C1 segment of cervical spinal cord (tissue), 14 donors: Measurements from ENCODE around the gene SLC25A46.
"Not testable (repeated sequence)": the region's sequence is repeated elsewhere in the genome, so short reads cannot be mapped to it uniquely, and the experiment has no call there.

Experiments
- DNase-seq, 14 donors: peaks; one replicate each; lab custom pipeline; 2025; lab: John Stamatoyannopoulos, UW

SLC25A46 gene

DNA sequence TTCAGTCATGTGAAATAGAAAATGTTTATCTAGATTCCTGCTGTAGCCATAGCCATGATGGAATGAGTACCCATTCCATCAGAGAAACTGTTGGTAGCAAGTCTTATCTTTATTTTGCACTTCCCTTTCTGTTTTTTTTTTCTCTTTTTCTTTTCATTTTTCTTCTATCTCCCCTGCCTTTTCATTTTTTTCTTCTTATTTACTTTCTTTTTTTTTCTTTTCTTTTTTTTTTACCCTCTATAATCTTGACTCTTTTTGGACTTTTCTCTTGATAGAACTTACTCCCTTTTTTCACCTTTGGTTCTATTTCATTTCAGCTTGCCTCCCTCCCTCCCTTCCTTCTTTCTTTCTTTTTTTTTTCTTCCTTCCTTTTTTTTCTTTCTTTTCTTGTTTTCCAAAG is 15.4 kb downstream of the SLC25A46 start:
- DNase-seq: no peak

DNA sequence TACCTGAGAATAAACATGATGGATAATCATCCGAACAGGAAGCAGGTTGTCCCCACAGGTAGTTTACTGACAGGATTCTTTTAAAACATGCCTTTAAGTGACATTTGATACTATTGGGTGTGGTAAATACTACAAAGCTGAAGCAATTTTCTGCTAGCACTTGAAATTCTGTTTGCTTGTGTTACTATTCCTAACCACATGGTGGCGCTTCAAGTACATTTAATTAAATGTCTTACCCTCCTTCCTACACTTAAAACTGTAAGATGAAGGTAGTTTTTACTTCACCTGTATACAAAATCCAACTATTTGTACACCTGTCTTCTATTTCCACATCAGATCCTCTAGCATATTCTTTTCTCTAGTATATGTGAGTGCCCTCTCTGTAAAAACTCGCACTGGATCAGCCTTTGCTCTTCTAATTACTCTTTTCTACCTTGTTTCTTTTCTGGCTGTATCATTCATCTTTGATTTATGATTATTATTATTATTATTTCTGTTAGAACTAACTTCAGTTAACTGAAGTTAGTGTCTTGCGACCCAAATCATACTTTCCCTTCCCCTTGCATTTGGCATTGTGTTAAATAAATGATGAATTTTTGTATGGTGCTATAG is 18.4 kb downstream of the SLC25A46 start:
- peak in 1 of 14 donors; percentile 1 for DNase-seq

- no peak for DNase-seq
Measured at GRCh38 chr5:110760158-110760557, 21.4 kb downstream of the SLC25A46 start.

- no peak for DNase-seq
Measured at GRCh38 chr5:110768138-110768860, 29.5 kb downstream of the SLC25A46 start.

DNA sequence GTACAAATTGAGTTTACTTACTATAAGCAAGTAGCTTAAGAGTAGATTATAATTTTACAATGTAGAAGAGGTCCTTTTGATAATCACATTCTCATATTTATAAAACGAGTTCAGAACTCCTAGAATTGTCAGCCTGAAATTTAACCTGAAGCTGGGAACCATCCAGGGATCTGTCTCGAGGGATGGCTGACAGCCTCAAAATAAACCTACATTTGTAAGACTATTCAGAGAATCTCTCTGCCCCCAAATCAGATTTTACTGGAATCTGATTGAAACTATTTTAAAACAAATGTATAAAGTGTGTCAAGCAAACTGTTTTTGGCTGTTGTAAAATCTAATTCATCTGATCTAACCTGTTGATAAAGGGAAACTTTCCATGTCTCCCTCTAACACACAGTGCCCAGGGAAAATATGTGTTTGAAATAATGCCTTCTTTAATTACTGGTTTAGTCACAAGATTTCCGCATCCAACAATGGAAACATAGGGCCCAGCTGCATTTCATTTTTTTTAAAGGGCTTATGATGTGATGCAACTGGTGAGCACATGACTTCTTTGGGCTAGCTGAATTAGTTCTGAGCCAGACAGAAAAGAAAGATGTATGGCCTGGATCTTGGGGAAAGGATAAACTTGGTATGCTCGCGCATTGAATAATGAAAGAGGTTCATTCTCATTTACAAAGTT is 30.3 kb downstream of the SLC25A46 start:
- DNase-seq: no peak

DNA sequence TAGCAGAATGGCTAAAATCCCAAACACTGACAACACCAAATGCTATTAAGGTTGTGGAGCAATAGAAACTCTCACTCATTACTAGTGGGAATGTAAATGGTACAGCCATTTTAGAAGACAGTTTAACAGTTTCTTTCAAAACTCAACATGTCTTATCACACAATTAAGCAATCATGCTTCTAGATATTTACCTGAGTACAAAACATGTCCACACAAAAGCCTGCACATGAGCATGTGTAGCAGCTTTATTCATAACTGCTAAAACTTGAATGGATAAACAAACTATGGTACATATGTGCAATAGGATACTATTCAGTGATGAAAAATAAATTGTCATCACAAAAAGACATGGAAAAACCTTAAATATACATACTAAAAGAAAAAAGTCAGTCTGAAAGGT is 31.5 kb downstream of the SLC25A46 start:
- DNase-seq: no peak

GRCh38 chr5:110784901-110785300 is 46.1 kb downstream of the SLC25A46 start:
- no peak for DNase-seq

DNA sequence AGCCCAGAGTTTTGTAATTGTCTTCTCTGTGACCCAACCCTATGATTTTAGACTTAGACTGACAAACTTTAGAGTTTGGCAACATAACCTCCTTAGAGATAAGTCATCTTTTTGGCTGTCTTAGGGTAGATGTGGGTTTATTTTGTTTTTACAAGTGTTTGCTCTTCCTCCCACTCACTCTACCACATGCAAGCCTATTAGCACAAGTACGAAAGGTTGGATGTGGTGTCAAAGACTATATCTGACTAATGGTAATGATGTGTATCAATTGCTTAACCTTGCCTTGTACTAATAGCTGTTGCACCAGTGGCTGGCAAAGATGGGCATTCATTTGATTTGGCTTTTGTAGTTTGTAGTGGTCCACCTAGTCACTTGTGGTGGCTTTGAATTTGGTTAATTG is 46.5 kb downstream of the SLC25A46 start:
- no peak for DNase-seq

- not testable (repeated sequence) for DNase-seq
Measured at GRCh38 chr5:110788006-110788405, 49.2 kb downstream of the SLC25A46 start.

- DNase-seq: no peak
Measured at GRCh38 chr5:110790673-110791072, 51.9 kb downstream of the SLC25A46 start.

- DNase-seq: no peak
Measured at GRCh38 chr5:110802998-110803397, 64.2 kb downstream of the SLC25A46 start.

DNA sequence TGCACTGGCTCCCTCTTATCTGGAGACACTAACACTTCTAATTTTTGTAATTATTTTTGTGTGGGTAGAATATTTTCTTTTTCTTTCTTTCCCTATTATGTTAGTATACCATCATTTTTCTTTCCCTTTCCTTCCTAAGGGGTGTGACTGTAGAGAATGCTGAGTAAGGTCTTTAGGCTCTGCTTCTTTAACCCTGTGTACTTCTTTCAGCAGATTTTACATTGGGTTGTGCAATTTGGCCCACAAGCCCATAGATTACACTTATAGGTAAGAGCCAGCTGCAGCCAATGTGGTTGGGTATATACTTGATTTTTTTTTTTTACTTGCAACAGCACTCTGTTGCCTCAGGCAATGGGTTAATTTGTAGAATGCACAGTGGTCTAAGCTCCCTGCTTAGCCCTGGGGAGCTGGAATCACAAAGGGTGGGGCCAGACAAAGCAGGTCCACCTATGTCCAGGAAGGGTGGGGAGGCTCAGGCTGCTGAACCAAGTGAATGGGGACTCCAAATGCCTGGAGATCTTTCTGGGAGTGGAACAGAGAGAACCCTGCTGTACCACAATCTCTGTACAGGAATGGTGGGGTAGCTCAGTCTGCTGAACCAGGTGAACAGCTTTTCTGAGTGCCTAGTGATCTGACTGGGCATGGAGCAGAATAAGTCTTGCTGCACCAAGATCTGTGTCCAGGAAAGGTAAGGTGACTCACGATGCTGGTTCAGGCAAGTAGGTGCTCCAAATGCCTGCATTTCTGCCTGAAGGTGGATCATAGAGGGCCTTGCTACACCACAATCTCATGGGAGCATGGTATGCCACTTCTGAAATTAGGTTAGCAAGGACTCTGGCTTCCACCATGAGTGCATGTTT is 64.9 kb downstream of the SLC25A46 start:
- DNase-seq: no peak

DNA sequence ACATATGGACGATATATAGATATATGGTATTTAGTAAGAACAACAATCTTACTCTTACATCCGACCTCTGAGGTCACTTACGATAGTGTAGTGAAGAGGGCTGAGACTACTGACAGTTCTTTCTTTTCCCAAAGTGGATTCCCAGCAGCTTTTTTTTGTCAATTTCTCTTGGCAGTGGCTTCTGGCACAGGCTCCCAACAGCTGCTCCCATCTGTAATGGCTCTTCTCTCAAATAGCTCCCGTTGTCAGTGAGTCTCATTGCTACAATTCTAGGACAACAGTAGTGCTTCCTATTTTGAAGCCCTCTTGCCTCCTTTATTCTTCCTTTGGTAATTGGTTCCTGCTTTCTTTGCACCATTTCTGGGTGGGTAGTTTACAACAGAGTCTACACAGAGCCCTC is 68.4 kb downstream of the SLC25A46 start:
- no peak for DNase-seq

- DNase-seq: no peak
Measured at GRCh38 chr5:110809006-110809405, 70.2 kb downstream of the SLC25A46 start.
